Muscle layer of duodenum (tissue), 2 donors: ENCODE data around the gene ERBB4.

Source experiments
- H3K27ac ChIP-seq: one replicate; pipeline ENCODE4 v1.7.0; 2013; ENCODE audit warnings: mild to moderate bottlenecking, low read length
- H3K27me3 ChIP-seq: one replicate; pipeline ENCODE4 v1.7.0; 2013; ENCODE audit warnings: low read depth, mild to moderate bottlenecking, control low read depth, low read length
- H3K36me3 ChIP-seq, 2 donors: one replicate each; pipeline ENCODE4 v1.7.0; 2013; ENCODE audit warnings: low read length in 2 of 2, control low read depth in 1 of 2, mild to moderate bottlenecking in 1 of 2; ENCODE audit not compliant: insufficient read depth in 2 of 2, control insufficient read depth in 1 of 2
- H3K4me1 ChIP-seq, 2 donors: one replicate each; pipeline ENCODE4 v1.7.0; 2013; ENCODE audit warnings: low read length in 2 of 2, mild to moderate bottlenecking in 2 of 2, control low read depth in 1 of 2, moderate library complexity in 1 of 2; ENCODE audit not compliant: insufficient read depth in 2 of 2, control insufficient read depth in 1 of 2
- H3K4me3 ChIP-seq, 2 donors: one replicate each; pipeline ENCODE4 v1.7.0; 2013; ENCODE audit warnings: low read length in 2 of 2, low read depth in 1 of 2, mild to moderate bottlenecking in 1 of 2
- H3K9me3 ChIP-seq, 2 donors: one replicate each; pipeline ENCODE4 v1.7.0; 2013; ENCODE audit warnings: low read length in 2 of 2, control low read depth in 1 of 2, mild to moderate bottlenecking in 1 of 2; ENCODE audit not compliant: control insufficient read depth in 1 of 2
- donor health status: healthy.

Gene ERBB4

DNA sequence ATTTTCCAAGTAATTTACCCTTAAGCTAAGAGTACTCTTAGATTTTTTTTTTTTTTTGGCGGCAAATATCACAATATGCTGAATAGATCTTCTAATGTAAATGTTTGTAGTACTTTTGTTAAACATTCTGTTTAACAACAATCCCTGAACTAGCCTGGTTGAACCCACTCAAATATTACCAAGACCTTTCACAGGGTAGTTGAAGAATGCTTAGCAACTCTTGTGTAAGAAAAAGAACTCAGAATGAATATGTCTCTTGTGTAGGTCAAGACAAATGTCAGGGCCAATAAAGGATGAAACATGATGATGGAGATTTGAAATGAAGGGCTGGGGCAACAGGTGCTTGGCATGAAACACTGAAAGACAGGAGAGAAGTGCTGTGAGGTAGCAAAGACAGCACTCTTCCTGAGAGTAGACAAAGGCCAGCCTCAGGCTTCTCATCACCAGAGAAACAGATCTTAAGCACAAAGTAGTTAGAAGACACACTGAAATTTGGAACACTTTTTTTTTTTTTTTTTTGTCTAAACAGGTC lies 597.3 kb downstream of the ERBB4 start:
- Histone ChIP-seq H3K4me3 (no peak overlapping the region), H3K4me1 (no peaks in the 10 kb centered on the region), H3K36me3 (no peaks in the 10 kb centered on the region), H3K27me3 (no peaks in the 10 kb centered on the region), H3K27ac (no peak overlapping the region), H3K9me3 (no peaks in the 10 kb centered on the region)

DNA sequence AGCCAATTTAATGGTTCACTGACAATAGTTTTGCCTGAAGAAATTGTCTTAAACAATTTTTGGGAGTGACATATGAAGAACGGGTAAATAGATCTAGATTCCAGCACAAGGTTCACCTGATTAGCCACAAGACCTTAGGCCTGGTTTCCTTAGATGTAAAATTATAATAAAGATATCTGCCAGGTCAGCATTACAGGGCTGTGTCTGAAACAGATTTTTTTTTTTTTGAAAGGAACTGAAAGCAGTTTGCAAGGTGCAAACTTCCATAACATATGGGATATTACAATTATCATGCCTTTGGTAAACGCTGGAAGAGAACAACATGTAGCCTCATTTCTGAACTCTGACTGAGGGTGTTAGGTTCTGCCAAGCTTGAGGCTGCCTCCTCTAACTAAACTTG lies 599.4 kb downstream of the ERBB4 start:
- H3K27me3 ChIP-seq = no peaks in the 10 kb centered on the region
- no peak overlapping the region for H3K27ac ChIP-seq
- H3K4me3 ChIP-seq = no peak overlapping the region
- no peaks in the 10 kb centered on the region for H3K36me3 ChIP-seq
- H3K4me1 ChIP-seq = no peaks in the 10 kb centered on the region
- no peaks in the 10 kb centered on the region for H3K9me3 ChIP-seq

DNA sequence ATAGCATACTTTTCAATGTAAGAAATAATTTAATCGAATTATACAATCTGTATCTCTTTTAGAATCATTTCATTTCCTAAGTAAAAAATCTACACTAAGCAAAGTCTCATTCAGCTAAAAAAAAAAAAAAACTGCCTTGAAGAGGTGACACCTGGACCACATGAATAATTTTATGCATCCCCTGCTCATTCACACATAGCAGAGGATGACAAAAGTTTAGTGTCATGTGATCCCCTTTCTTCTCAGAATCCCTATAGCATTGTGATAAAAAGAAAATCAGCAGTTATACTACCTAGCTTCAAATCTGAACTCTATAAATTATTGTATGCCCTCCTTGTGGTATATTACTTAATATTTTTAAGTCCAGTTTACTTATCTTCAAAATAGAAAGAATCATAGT lies 603.8 kb downstream of the ERBB4 start:
- H3K4me1 ChIP-seq = no peaks in the 10 kb centered on the region
- H3K36me3 ChIP-seq = no peaks in the 10 kb centered on the region

DNA sequence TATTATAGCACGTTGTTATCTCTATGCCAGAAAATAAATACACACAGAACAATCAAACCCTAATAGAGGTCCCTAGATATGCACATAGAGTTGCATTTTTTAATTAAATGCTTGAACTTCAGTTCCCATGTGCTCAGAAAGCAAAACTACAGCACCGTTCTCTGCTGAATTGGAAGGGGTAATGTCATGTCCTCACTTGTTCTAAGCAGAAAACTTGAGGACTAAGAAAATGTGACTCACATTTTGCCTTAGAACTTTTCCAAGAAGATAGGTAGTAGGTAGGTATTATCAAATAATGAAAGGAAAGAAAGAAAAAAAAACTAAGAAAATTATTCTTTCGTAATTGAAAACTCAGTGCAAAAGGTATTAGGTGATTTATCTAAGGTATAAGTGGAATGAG lies 607.3 kb downstream of the ERBB4 start:
- H3K27ac ChIP-seq = no peak overlapping the region
- H3K9me3 ChIP-seq = no peaks in the 10 kb centered on the region
- no peaks in the 10 kb centered on the region for H3K4me1 ChIP-seq
- H3K4me3 ChIP-seq = no peak overlapping the region
- H3K27me3 ChIP-seq = no peaks in the 10 kb centered on the region
- H3K36me3 ChIP-seq = no peaks in the 10 kb centered on the region

More for the DNA sequence above, 603.8 kb downstream of the ERBB4 start:
- Histone ChIP-seq H3K4me3 (no peak overlapping the region), H3K27me3 (no peaks in the 10 kb centered on the region), H3K27ac (no peak overlapping the region), H3K9me3 (no peaks in the 10 kb centered on the region)

DNA sequence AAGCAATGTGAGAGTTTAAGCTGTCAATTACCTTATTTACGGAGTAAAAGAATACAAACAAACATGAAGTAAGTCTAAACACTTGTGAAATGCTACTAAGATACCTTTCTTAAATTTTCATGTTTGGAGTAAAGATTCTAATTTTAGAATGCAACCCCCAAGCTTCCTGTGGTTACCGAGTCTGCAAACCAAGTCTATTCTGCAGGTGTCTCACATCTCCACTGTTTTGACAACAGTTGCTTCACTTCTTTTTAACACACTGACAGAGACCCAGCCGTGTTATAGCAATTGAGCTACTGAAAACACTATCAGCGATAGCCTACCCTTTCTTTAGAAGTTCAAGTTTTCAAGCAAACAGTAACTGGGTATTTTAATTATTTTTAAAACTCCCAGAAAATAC lies 608.3 kb downstream of the ERBB4 start:
- Histone ChIP-seq H3K36me3 (no peaks in the 10 kb centered on the region), H3K27ac (no peak overlapping the region), H3K4me3 (no peak overlapping the region), H3K27me3 (no peaks in the 10 kb centered on the region), H3K4me1 (no peaks in the 10 kb centered on the region), H3K9me3 (no peaks in the 10 kb centered on the region)

DNA sequence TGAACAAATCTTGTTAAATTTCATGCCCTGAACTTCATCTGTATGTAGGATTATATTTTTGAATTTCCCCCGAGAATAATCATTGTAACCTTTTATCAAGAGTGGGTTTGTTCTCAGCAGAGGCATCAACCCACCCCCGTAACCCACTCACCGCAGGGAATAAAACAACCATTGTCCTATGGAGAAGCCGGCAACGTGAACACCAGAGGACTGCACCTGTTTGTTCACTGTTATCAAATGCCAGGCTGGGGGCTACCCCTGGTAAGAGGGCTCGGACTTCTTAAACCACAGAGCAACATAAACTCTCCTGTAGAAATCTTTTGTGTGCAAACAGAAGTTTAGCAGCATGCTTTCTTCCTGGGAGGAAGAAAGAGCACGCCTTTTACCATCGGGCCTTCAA lies 610.4 kb downstream of the ERBB4 start:
- Histone ChIP-seq H3K4me1 (no peaks in the 10 kb centered on the region), H3K4me3 (no peak overlapping the region), H3K36me3 (no peaks in the 10 kb centered on the region), H3K9me3 (no peaks in the 10 kb centered on the region), H3K27ac (no peak overlapping the region), H3K27me3 (no peaks in the 10 kb centered on the region)

DNA sequence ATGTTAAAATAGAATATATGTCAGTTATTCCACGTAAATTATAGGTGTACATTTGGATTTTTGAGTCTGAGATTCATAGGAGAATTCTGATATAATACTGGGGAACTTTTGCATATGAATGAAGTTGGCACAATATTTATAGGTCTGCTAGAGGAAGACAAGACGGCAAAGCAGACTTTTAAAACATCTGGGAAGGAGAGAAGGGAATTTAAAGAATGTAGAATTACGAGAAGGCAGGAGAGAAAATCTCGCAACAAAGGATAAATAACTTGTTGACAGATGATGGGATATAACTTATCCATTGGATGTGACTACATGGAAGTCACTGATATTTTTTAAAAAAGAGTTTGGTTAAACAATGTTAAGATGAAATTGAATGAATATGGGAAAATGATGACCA lies 615.6 kb downstream of the ERBB4 start:
- H3K27ac ChIP-seq = no peak overlapping the region
- H3K4me3 ChIP-seq = no peak overlapping the region
- no peaks in the 10 kb centered on the region for H3K36me3 ChIP-seq
- H3K27me3 ChIP-seq = no peaks in the 10 kb centered on the region
- no peaks in the 10 kb centered on the region for H3K4me1 ChIP-seq
- no peaks in the 10 kb centered on the region for H3K9me3 ChIP-seq

DNA sequence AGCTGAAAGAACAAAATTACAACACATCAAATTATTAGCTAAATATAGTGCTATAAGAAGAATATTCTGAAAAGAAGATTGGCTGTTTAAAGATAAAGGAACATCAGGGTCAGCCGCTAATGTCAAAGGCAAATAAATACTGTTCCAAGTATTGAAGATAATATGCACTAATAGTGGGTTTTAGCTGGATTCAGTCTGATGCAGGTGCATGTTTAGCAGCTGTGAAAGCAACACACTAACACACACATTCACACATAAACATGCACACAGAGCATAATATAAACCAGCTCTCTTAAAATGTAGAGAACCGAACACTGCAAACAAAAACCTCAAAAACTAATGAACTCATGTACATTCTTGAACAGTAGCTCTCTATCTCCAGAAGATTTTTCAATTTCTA lies 634.6 kb downstream of the ERBB4 start:
- H3K9me3 ChIP-seq = no peaks in the 10 kb centered on the region
- peaks cover 0 to 6% of the 10 kb centered on the region in 2 donors for H3K4me1 ChIP-seq
- no peaks in the 10 kb centered on the region for H3K27me3 ChIP-seq
- H3K36me3 ChIP-seq = no peaks in the 10 kb centered on the region
- no peak overlapping the region for H3K4me3 ChIP-seq
- H3K27ac ChIP-seq = no peak overlapping the region

DNA sequence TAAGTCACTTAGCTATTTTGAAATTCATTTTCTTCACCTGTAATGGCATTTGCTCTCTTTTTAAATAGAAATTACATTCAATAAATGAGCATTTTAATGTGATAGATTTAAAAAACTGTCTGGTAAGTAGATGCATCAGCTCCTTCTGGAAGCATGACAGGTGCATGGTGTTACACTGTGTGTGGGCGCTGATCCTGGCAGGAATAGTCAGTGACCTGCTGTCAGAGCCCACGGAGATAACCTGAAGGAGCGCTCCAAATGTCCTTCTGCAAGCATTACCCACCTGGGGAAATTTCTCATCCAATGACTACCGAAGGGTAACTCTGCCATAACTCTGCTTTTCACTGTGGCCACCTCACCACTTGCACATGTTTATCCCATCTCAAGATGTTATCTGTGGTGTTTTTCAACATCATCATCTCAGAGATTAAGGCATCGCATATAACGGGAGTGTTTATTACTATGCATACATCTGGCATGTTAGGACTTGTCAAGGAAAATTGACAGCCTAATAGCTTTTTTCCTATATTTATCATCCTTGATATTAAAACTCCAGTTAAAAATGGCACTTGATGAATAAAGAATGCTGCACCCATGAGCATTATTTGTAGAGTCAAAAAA lies 637.3 kb downstream of the ERBB4 start:
- Histone ChIP-seq H3K27ac (no peak overlapping the region), H3K9me3 (no peaks in the 10 kb centered on the region), H3K27me3 (no peaks in the 10 kb centered on the region), H3K36me3 (no peaks in the 10 kb centered on the region), H3K4me1 (peaks cover 0 to 6% of the 10 kb centered on the region in 2 donors), H3K4me3 (no peak overlapping the region)

DNA sequence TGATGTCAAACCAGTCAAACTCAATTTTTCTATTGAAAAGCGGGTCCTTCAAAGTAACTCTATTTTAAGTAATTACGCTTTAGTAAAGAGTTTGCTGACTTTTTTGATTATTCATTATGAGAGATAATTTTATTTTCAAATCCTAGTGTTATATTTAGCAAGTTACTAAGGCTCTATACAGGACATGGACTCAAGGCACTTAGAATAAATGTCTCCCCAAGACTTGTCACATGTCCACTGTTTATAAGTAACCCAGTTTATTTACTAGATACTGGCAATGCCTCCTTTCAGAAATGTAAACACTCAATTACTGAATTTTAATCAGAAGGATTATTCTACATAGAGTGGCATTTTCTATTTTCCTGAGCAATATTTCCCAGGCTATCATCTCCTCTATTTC lies 638.1 kb downstream of the ERBB4 start:
- peaks cover 0 to 6% of the 10 kb centered on the region in 2 donors for H3K4me1 ChIP-seq
- H3K36me3 ChIP-seq = no peaks in the 10 kb centered on the region
- no peaks in the 10 kb centered on the region for H3K9me3 ChIP-seq
- H3K4me3 ChIP-seq = no peak overlapping the region
- H3K27ac ChIP-seq = no peak overlapping the region
- no peaks in the 10 kb centered on the region for H3K27me3 ChIP-seq

DNA sequence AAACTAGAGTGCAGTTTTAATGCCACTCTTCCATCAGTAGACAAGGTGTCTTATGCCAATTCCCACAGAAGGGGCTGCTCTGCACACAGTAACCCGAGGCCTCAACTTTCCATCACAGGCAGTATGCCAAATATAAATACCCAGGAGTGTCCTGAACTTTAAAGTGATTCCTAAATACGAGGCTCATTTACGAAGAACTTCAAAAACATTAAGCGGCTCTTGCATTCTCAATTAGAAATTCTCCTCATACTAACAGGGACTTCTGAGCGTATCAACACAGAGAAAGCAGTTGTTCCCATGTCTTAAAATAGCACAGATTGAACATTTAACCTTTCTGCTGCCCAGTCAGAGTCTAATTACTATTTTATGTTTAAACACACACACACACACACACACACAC lies 638.6 kb downstream of the ERBB4 start:
- no peaks in the 10 kb centered on the region for H3K9me3 ChIP-seq
- no peak overlapping the region for H3K4me3 ChIP-seq
- H3K4me1 ChIP-seq = peaks cover 0 to 6% of the 10 kb centered on the region in 2 donors
- H3K27me3 ChIP-seq = no peaks in the 10 kb centered on the region
- no peak overlapping the region for H3K27ac ChIP-seq
- H3K36me3 ChIP-seq = no peaks in the 10 kb centered on the region

DNA sequence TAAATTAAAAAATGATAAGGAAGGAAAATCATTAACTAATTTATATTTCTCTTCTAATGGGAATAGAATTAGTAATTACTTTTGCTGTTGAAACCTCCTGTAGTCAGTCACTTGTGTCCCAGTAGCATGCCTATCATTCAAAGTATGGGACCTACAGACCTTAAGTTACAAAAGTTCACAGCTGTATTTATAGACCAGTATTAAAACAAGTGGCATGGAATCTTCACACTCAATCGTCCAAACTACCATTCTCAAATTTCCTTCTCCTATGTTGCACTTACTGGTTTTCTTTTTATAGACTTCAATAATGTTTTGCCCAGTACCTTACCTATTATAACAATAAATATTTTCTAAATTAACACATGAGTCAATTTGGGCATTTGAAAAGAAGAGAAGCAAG lies 639.9 kb downstream of the ERBB4 start:
- Histone ChIP-seq H3K4me3 (no peak overlapping the region), H3K4me1 (peaks cover 0 to 6% of the 10 kb centered on the region in 2 donors), H3K9me3 (no peaks in the 10 kb centered on the region), H3K36me3 (no peaks in the 10 kb centered on the region), H3K27me3 (no peaks in the 10 kb centered on the region), H3K27ac (no peak overlapping the region)
